SK-N-MC (cell line): ENCODE measurements around the gene TRAPPC3.

ENCODE experiments used
- EZH2 ChIP-seq: fragments of 200-600 bp; sonication (generic); IDR thresholded peaks from one replicate; pipeline ENCODE4 v1.6.1; 2017; ENCODE audit warnings: antibody characterized with exemption
- FOXP2 ChIP-seq: optimal IDR thresholded peaks from 2 replicates; pipeline ENCODE3; 2011; ENCODE audit warnings: mild to moderate bottlenecking, moderate library complexity; ENCODE audit not compliant: insufficient read depth; ENCODE audit errors: extremely low read length, control extremely low read depth
- POLR2AphosphoS5 ChIP-seq: IDR thresholded peaks from 2 replicates; pipeline ENCODE4 v1.6.1; 2012; ENCODE audit warnings: mild to moderate bottlenecking, low read depth, low read length, borderline replicate concordance

DNA sequence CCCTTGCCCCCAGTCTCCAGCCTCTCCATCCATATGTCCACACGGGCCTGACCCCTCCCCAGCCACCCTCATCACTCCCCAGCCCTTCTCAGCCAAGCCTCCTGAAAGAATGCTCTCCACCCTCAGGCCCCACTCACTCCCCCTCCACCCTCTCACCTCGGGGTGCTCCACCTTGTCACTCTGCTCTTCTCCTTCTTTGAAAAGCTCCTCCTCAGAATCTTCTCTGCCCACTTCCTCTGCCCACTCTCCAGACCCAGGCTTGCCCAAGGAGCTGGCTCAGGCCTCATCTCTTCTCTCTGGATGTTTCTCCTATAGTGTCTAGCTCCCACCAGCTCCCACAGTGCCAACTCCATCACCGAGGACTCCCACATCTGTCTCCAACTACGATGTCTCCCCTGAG, 38.1 kb downstream of the TRAPPC3 start:
- TF ChIP-seq EZH2 (no peak), POLR2AphosphoS5 (no peak), FOXP2 (no peak)
